ENCODE results near the gene USF1. TPM values are rescaled to one million over a fixed set of nuclear protein-coding genes. Genes with fewer than 3 reads are reported as not detected.
A peak's percentile ranks its signal among the peaks of the same experiment; 100 is the strongest.

Gene USF1
- total RNA-seq, 1 donor from 2014 or later = 158 TPM

GRCh38 chr1:161001525-161001924 lies 44.3 kb downstream of the USF1 start:
- H3K4me1 Mint-ChIP-seq (ENCODE audit: low read depth, unreplicated experiment) = no peaks in the 10 kb centered on the region
- no peak overlapping the region for H3K27ac Mint-ChIP-seq (ENCODE audit: unreplicated experiment)
- H3K36me3 Mint-ChIP-seq (ENCODE audit: unreplicated experiment) = no peaks in the 10 kb centered on the region
- no peak for DNase-seq
- no peaks in the 10 kb centered on the region for H3K27me3 Mint-ChIP-seq (ENCODE audit: unreplicated experiment)
- H3K4me3 Mint-ChIP-seq (ENCODE audit: unreplicated experiment) = no peak overlapping the region
- TF ChIP-seq CTCF (IDR thresholded peaks at IDR 0.05; ENCODE audit: partially characterized antibody, unreplicated experiment) = no peak
- no peaks in the 10 kb centered on the region for H3K9me3 Mint-ChIP-seq (ENCODE audit: unreplicated experiment)

- Mint-ChIP-seq H3K4me1 (ENCODE audit: low read depth, unreplicated experiment) (no peaks in the 10 kb centered on the region), H3K27me3 (ENCODE audit: unreplicated experiment) (no peaks in the 10 kb centered on the region), H3K9me3 (ENCODE audit: unreplicated experiment) (no peaks in the 10 kb centered on the region), H3K4me3 (ENCODE audit: unreplicated experiment) (no peak overlapping the region), H3K36me3 (ENCODE audit: unreplicated experiment) (no peaks in the 10 kb centered on the region), H3K27ac (ENCODE audit: unreplicated experiment) (no peak overlapping the region)
- no peak for DNase-seq
- TF ChIP-seq CTCF (IDR thresholded peaks at IDR 0.05; ENCODE audit: partially characterized antibody, unreplicated experiment) = no peak
Observed at GRCh38 chr1:161000736-161001480, 44.9 kb downstream of the USF1 start.

GRCh38 chr1:160999376-160999775 lies 46.4 kb downstream of the USF1 start:
- no peak overlapping the region for H3K4me3 Mint-ChIP-seq (ENCODE audit: unreplicated experiment)
- no peak for TF ChIP-seq CTCF (IDR thresholded peaks at IDR 0.05; ENCODE audit: partially characterized antibody, unreplicated experiment)
- H3K9me3 Mint-ChIP-seq (ENCODE audit: unreplicated experiment) = no peaks in the 10 kb centered on the region
- no peaks in the 10 kb centered on the region for H3K36me3 Mint-ChIP-seq (ENCODE audit: unreplicated experiment)
- no peaks in the 10 kb centered on the region for H3K27me3 Mint-ChIP-seq (ENCODE audit: unreplicated experiment)
- no peak overlapping the region for H3K27ac Mint-ChIP-seq (ENCODE audit: unreplicated experiment)
- no peaks in the 10 kb centered on the region for H3K4me1 Mint-ChIP-seq (ENCODE audit: low read depth, unreplicated experiment)
- no peak for DNase-seq

GRCh38 chr1:160997323-160998038 lies 48.3 kb downstream of the USF1 start:
- no peaks in the 10 kb centered on the region for H3K36me3 Mint-ChIP-seq (ENCODE audit: unreplicated experiment)
- peak; percentile 23 for TF ChIP-seq CTCF (IDR thresholded peaks at IDR 0.05; ENCODE audit: partially characterized antibody, unreplicated experiment)

GRCh38 chr1:160996178-160996577 lies 49.6 kb downstream of the USF1 start:
- TF ChIP-seq CTCF (IDR thresholded peaks at IDR 0.05; ENCODE audit: partially characterized antibody, unreplicated experiment) = no peak
- Mint-ChIP-seq H3K27ac (ENCODE audit: unreplicated experiment) (no peak overlapping the region), H3K4me3 (ENCODE audit: unreplicated experiment) (no peak overlapping the region), H3K36me3 (ENCODE audit: unreplicated experiment) (no peaks in the 10 kb centered on the region), H3K9me3 (ENCODE audit: unreplicated experiment) (no peaks in the 10 kb centered on the region), H3K27me3 (ENCODE audit: unreplicated experiment) (no peaks in the 10 kb centered on the region), H3K4me1 (ENCODE audit: low read depth, unreplicated experiment) (no peaks in the 10 kb centered on the region)
- DNase-seq = no peak

More at GRCh38 chr1:160997323-160998038, 48.3 kb downstream of the USF1 start:
- Mint-ChIP-seq H3K9me3 (ENCODE audit: unreplicated experiment) (no peaks in the 10 kb centered on the region), H3K27ac (ENCODE audit: unreplicated experiment) (no peak overlapping the region), H3K27me3 (ENCODE audit: unreplicated experiment) (no peaks in the 10 kb centered on the region), H3K4me3 (ENCODE audit: unreplicated experiment) (no peak overlapping the region), H3K4me1 (ENCODE audit: low read depth, unreplicated experiment) (no peaks in the 10 kb centered on the region)
- peak; percentile 46 for DNase-seq

Data from glutamatergic neuron (in vitro differentiated cells).